K562 (cell line): ENCODE results near the gene CCDC102B. TPM values are rescaled to one million over a fixed set of nuclear protein-coding genes. Genes with fewer than 3 reads are reported as not detected.

Experiments used
- ATAC-seq: fragments of 200-7000 bp; cut with Tn5 transposase; 3 replicates; pipeline ENCODE4 v1.9.1; 2020; ENCODE audit warnings: moderate library complexity
- BruUV-seq: library from RNA; stranded (reverse); fragments of 400-500 nt; replicated peaks from 2 replicates; lab custom pipeline; 2021; lab: Mats Ljungman, UMichigan
- CTCF ChIA-PET: fragments of 300-600 bp; formaldehyde crosslinking; extraction: SDS; loops from one replicate; lab custom pipeline; 2021; ENCODE audit warnings: low intra/inter-chr PET ratio; lab: Yijun Ruan, JAX
- POLR2A ChIA-PET: fragments of 300-600, 350-650 bp; sonication (Branson Sonifier 250); formaldehyde crosslinking; extraction: SDS; loops from one replicate; lab custom pipeline; 2021; ENCODE audit warnings: antibody characterized with exemption, inconsistent platforms; lab: Yijun Ruan, JAX
- DNase-seq, 4 experiments: peaks; one replicate each; pipeline versions ENCODE4 v3.0.0 to v3.0.0-alpha.2; 2011 to 2018; ENCODE audit warnings: low spot score in 3 of 4, mixed read lengths in 3 of 4; ENCODE audit errors: extremely low read depth in 1 of 4
- FAIRE-seq: peaks from 2 replicates; lab custom pipeline; 2011; peaks lifted over from hg19 to GRCh38; lab: Jason Lieb, UNC
- H2AFZ ChIP-seq: 2 replicates; pipeline ENCODE4 v1.6.0; 2011; ENCODE audit warnings: low read depth, low read length, control low read depth, inconsistent platforms
- H3K27ac ChIP-seq: fragments of 200-600 bp; 3 replicates; pipeline ENCODE4 v1.8.0; 2011; ENCODE audit warnings: low read depth, mild to moderate bottlenecking, control low read depth, inconsistent platforms, low read length, moderate library complexity, mixed read lengths; ENCODE audit errors: extremely low read depth
- H3K27me3 ChIP-seq, 2 experiments: fragments of 300-600 bp in 1 of 2; 2 replicates in 1 of 2; 3 replicates in 1 of 2; pipeline versions ENCODE4 v1.6.0 to v1.8.0; 2011; ENCODE audit warnings: inconsistent platforms in 2 of 2, low read length in 2 of 2, mild to moderate bottlenecking in 1 of 2, mixed read lengths in 1 of 2, moderate library complexity in 1 of 2; ENCODE audit not compliant: control insufficient read depth in 2 of 2, insufficient read depth in 2 of 2
- H3K36me3 ChIP-seq: fragments of 300-600 bp; 3 replicates; pipeline ENCODE4 v1.8.0; 2011; ENCODE audit warnings: mild to moderate bottlenecking, low read length, inconsistent platforms; ENCODE audit not compliant: control insufficient read depth, insufficient read depth
- H3K4me1 ChIP-seq, 2 experiments: fragments of 200-600 bp in 1 of 2; replicated peaks in 1 of 2; 2 replicates in 1 of 2; 3 replicates in 1 of 2; pipeline versions ENCODE4 v1.5.1 to v1.8.0; 2011; ENCODE audit warnings: inconsistent platforms in 2 of 2, low read length in 2 of 2, mild to moderate bottlenecking in 1 of 2, mixed read lengths in 1 of 2, moderate library complexity in 1 of 2; ENCODE audit not compliant: control insufficient read depth in 2 of 2, insufficient read depth in 2 of 2
- H3K4me2 ChIP-seq: 2 replicates; pipeline ENCODE4 v1.6.1; 2011; ENCODE audit warnings: low read length, control low read depth, inconsistent platforms, mixed read lengths; ENCODE audit not compliant: insufficient read depth
- H3K4me3 ChIP-seq: fragments of 200-600 bp; sonication (generic), shearing (Covaris generic); 2 replicates; pipeline ENCODE4 v1.5.1; 2016; ENCODE audit warnings: control low read depth, inconsistent platforms
- H3K79me2 ChIP-seq: fragments of 200-600 bp; 3 replicates; pipeline ENCODE4 v1.8.0; 2011; ENCODE audit warnings: low read length, inconsistent platforms; ENCODE audit not compliant: control insufficient read depth, insufficient read depth
- H3K9ac ChIP-seq, 2 experiments: 2 replicates each; pipeline versions ENCODE4 v1.6.0 to v1.6.1; 2011; ENCODE audit warnings: low read depth in 2 of 2, low read length in 2 of 2, control low read depth in 1 of 2, inconsistent platforms in 1 of 2, mild to moderate bottlenecking in 1 of 2, mixed read lengths in 1 of 2; ENCODE audit not compliant: insufficient read depth in 1 of 2
- H3K9me1 ChIP-seq: one replicate; pipeline ENCODE4 v1.6.0; 2011; ENCODE audit warnings: inconsistent platforms, mild to moderate bottlenecking, low read length, moderate library complexity; ENCODE audit not compliant: control insufficient read depth, insufficient read depth
- H3K9me3 ChIP-seq: replicated peaks from 2 replicates; pipeline ENCODE4 v1.5.1; 2011; ENCODE audit warnings: low read depth, low read length, inconsistent platforms; ENCODE audit not compliant: control insufficient read depth, insufficient read depth
- H4K20me1 ChIP-seq: replicated peaks from 2 replicates; pipeline ENCODE4 v1.6.1; 2011; ENCODE audit warnings: low read length, inconsistent platforms, mixed read lengths; ENCODE audit not compliant: control insufficient read depth, insufficient read depth
- CBX8 ChIP-seq: fragments of 200-600 bp; sonication (generic); IDR thresholded peaks from 2 replicates; pipeline ENCODE4 v1.6.1; 2012; ENCODE audit warnings: borderline replicate concordance, mixed run types, low read depth, mild to moderate bottlenecking, moderate library complexity, mixed read lengths, low read length, control low read depth, inconsistent platforms; ENCODE audit not compliant: poor library complexity, severe bottlenecking; ENCODE audit errors: extremely low read depth
- CEBPB ChIP-seq: fragments of 450-650 bp; IDR thresholded peaks from 2 replicates; pipeline ENCODE4 v1.6.1; 2016; ENCODE audit warnings: missing genetic modification characterization, missing compliant biosample characterization
- E2F6 ChIP-seq, 2 experiments: IDR thresholded peaks; 2 replicates each; pipeline ENCODE4 v1.6.1; 2011; ENCODE audit warnings: borderline replicate concordance in 1 of 2, control low read depth in 1 of 2, low read depth in 1 of 2, low read length in 1 of 2, mild to moderate bottlenecking in 1 of 2, mixed read lengths in 1 of 2, moderate library complexity in 1 of 2; ENCODE audit not compliant: insufficient read depth in 1 of 2, insufficient read length in 1 of 2, poor library complexity in 1 of 2, severe bottlenecking in 1 of 2; ENCODE audit errors: extremely low read depth in 1 of 2
- FOXA3 ChIP-seq, 2 experiments: fragments of 450-650 bp in 1 of 2; sonication (generic) in 1 of 2; formaldehyde crosslinking; IDR thresholded peaks in 1 of 2; conservative IDR thresholded peaks in 1 of 2; 2 replicates each; pipeline versions ENCODE4 v1.4.0 to v1.8.0; 2020 to 2022; ENCODE audit warnings: mild to moderate bottlenecking in 2 of 2, missing genetic modification reagents in 1 of 2
- IRF9 ChIP-seq: fragments of 450-650 bp; IDR thresholded peaks from 2 replicates; pipeline ENCODE4 v1.6.1; 2016; ENCODE audit warnings: missing biosample characterization, missing genetic modification characterization
- MCM3 ChIP-seq: fragments of 450-650 bp; IDR thresholded peaks from 2 replicates; pipeline ENCODE4 v1.6.1; 2016
- NCOA1 ChIP-seq: fragments of 450-650 bp; IDR thresholded peaks from 2 replicates; pipeline ENCODE4 v1.6.1; 2016; ENCODE audit warnings: low read depth
- NCOR1 ChIP-seq: fragments of 450-650 bp; IDR thresholded peaks from 2 replicates; pipeline ENCODE4 v1.6.1; 2016; ENCODE audit warnings: mild to moderate bottlenecking, moderate library complexity
- PRPF4 ChIP-seq: fragments of 200-400 bp; formaldehyde crosslinking; IDR thresholded peaks from one replicate; pipeline ENCODE4 v1.6.1; 2017; ENCODE audit warnings: low read length, low read depth, mild to moderate bottlenecking; ENCODE audit not compliant: insufficient read depth, poor library complexity, severe bottlenecking
- RBBP5 ChIP-seq: fragments of 200-600 bp; sonication (generic); IDR thresholded peaks from 2 replicates; pipeline ENCODE4 v1.6.1; 2012; ENCODE audit warnings: borderline replicate concordance, mild to moderate bottlenecking, low read length, control low read depth, inconsistent platforms; ENCODE audit not compliant: insufficient read depth, poor library complexity, severe bottlenecking
- THRB ChIP-seq: fragments of 450-650 bp; formaldehyde crosslinking; conservative IDR thresholded peaks from 2 replicates; pipeline ENCODE4 v1.4.0; 2022; ENCODE audit warnings: mild to moderate bottlenecking, missing genetic modification characterization
- ZKSCAN8 ChIP-seq: fragments of 200-800 bp; sonication (Bioruptor generic); IDR thresholded peaks from 2 replicates; pipeline ENCODE4 v1.6.1; 2016; ENCODE audit warnings: missing genetic modification characterization, missing compliant biosample characterization
- ZNF197 ChIP-seq: fragments of 200-800 bp; sonication (Bioruptor generic); IDR thresholded peaks from 2 replicates; pipeline ENCODE4 v1.6.1; 2016; ENCODE audit warnings: low read depth, missing genetic modification characterization, missing compliant biosample characterization
- ZNF398 ChIP-seq: fragments of 250-450 bp; sonication (Bioruptor Pico); IDR thresholded peaks from 2 replicates; pipeline ENCODE4 v1.8.0; 2021; ENCODE audit warnings: moderate library complexity, mild to moderate bottlenecking, inconsistent platforms
- WGBS: fragments of 100-300 bp; shearing (Covaris generic); methylation state at CpG from one replicate; pipeline ENCODE4 v1.1.6; 2016; ENCODE audit warnings: low coverage, mixed read lengths; ENCODE audit not compliant: insufficient coverage; ENCODE audit errors: missing lambda C conversion rate; 5-methylcytosine and 5-hydroxymethylcytosine counted together
- in situ Hi-C: fragments of 300-500 bp; cut with MboI; formaldehyde crosslinking; loops from 4 replicates; pipeline ENCODE4 v1.15.0; 2018; ENCODE audit warnings: inconsistent platforms, mixed read lengths
- intact Hi-C: fragments of 100-400 bp; cut with micrococcal nuclease; formaldehyde crosslinking; loops from 2 replicates; pipeline ENCODE4 v1.14.2; 2022
- polyA plus RNA-seq, 8 experiments: library from polyadenylated mRNA; depleted of rRNA in 4 of 8; stranded (reverse) in 5 of 8; unstranded in 3 of 8; fragments of >200 nt; fragmentation: Nextera tagmentation in 2 of 8; fragmentation: Illumina TruSeq in 1 of 8; extraction: Ambion mirVana in 2 of 8; extraction: Trizol in 1 of 8; gene quantifications; 2 replicates each; pipeline versions ENCODE4 v1.2.1 to v1.2.3, GENCODE V29; 2011 to 2014; ENCODE audit warnings: inconsistent platforms in 1 of 8, missing spikeins in 1 of 8
- total RNA-seq, 7 experiments: library from RNA; depleted of rRNA in 6 of 7; stranded (reverse); fragments of >200 nt in 6 of 7; fragmentation: Illumina TruSeq in 2 of 7; extraction: Trizol in 2 of 7; gene quantifications; 2 replicates each; pipeline versions ENCODE4 v1.2.1 to v1.2.3, GENCODE V29; 2011 to 2021; ENCODE audit warnings: low replicate concordance in 1 of 7

The CCDC102B gene
- total and polyA plus RNA-seq, 9 of the 15 experiments (the other 6 are each of a cell fraction or from before 2014, with no cell fraction given): 0.18 to 1.5 (median 0.73) TPM

- TF ChIP-seq ZNF398 (CRISPR knock-in tag): no peak
- no peak for TF ChIP-seq ZNF197
- no peak for TF ChIP-seq ZKSCAN8 (CRISPR knock-in tag)
- no peak for TF ChIP-seq CBX8
- TF ChIP-seq MCM3: no peak
- TF ChIP-seq, all 486 proteins: peak for 0
Observed at GRCh38 chr18:68944330-68944729, 146.4 kb downstream of the CCDC102B start (continued).

GRCh38 chr18:68944826-68945225 lies 146.9 kb downstream of the CCDC102B start:
- in situ Hi-C loops (no loop called here), intact Hi-C loops (no loop called here)
- ChIA-PET CTCF (no interaction called here), POLR2A (interaction anchor here (0.6 kb wide), 1 partner anchor 1140 kb away, joined by 4 read pairs; no protein-coding TSS in a partner anchor)
- Histone ChIP-seq H3K9me3 (no peaks in the 10 kb centered on the region), H3K4me1 (no peaks in the 10 kb centered on the region), H3K4me2 (no peak overlapping the region), H3K9ac (no peak overlapping the region), H3K79me2 (no peaks in the 10 kb centered on the region), H3K27me3 (no peaks in the 10 kb centered on the region), H3K9me1 (no peaks in the 10 kb centered on the region), H3K27ac (no peak overlapping the region), H2AFZ (no peak overlapping the region), H3K4me3 (no peak overlapping the region), H3K36me3 (no peaks in the 10 kb centered on the region), H4K20me1 (no peaks in the 10 kb centered on the region)
- 0% methylated on average over 1 of the region's 1 CpG for WGBS
- no peak for DNase-seq
- no peak for ATAC-seq
- BruUV-seq: no TSS peak
- FAIRE-seq: no peak
- no peak for TF ChIP-seq NCOR1
- TF ChIP-seq IRF9 (tag): no peak
- TF ChIP-seq THRB (CRISPR knock-in tag): no peak
- TF ChIP-seq CEBPB: no peak
- no peak for TF ChIP-seq E2F6 (IDR thresholded peaks at IDR 0.05; ENCODE audit: borderline replicate concordance in 1 of 2, extremely low read depth in 1 of 2, insufficient read depth in 1 of 2, insufficient read length in 1 of 2, low read depth in 1 of 2, low read length in 1 of 2, poor library complexity in 1 of 2, severe bottlenecking in 1 of 2)
- TF ChIP-seq PRPF4: no peak
- no peak for TF ChIP-seq NCOA1
- no peak for TF ChIP-seq FOXA3 (CRISPR knock-in tag; conservative IDR thresholded peaks at IDR 0.05 in 1 of 2, IDR thresholded peaks at IDR 0.05 in 1 of 2)
- no peak for TF ChIP-seq RBBP5
